Measurements from ENCODE around the gene ANKMY2.
"Not testable (repeated sequence)": the region's sequence is repeated elsewhere in the genome, so short reads cannot be mapped to it uniquely, and the experiment has no call there.

ANKMY2 gene

DNA sequence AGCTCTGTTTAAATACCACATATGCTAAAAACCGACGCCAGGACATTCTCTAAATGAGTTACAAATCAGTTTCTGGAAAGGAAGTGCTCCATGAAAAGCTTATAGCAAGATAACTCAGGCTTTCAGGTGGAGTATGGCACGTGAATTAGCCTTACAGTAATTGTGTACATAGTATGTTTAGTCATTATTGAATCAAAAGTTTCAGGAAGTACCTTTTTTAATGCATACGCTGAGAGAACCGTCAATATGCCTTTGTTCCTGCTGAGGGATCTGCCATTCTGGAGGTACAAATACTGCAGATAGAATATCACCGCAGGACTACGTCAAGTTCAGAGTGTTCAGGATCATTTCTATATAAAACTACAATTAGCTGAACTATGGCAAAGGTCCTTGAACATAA, 45.7 kb downstream of the ANKMY2 start:
- H3K27me3 ChIP-seq (ENCODE audit: insufficient read depth, poor library complexity, severe bottlenecking): no peaks in the 10 kb centered on the region
- H3K4me3 ChIP-seq (replicated peaks; ENCODE audit: insufficient read depth, low read length): no peak overlapping the region
- no peak overlapping the region for H3K27ac ChIP-seq (replicated peaks)
- TF ChIP-seq POLR2AphosphoS5 (IDR thresholded peaks at IDR 0.05; ENCODE audit: low read depth) (no peak), SPI1 (IDR thresholded peaks at IDR 0.05; ENCODE audit: borderline replicate concordance, low read depth) (no peak), GABPA (IDR thresholded peaks at IDR 0.05; ENCODE audit: low read depth) (no peak)
- TF ChIP-seq, protein P1, sequence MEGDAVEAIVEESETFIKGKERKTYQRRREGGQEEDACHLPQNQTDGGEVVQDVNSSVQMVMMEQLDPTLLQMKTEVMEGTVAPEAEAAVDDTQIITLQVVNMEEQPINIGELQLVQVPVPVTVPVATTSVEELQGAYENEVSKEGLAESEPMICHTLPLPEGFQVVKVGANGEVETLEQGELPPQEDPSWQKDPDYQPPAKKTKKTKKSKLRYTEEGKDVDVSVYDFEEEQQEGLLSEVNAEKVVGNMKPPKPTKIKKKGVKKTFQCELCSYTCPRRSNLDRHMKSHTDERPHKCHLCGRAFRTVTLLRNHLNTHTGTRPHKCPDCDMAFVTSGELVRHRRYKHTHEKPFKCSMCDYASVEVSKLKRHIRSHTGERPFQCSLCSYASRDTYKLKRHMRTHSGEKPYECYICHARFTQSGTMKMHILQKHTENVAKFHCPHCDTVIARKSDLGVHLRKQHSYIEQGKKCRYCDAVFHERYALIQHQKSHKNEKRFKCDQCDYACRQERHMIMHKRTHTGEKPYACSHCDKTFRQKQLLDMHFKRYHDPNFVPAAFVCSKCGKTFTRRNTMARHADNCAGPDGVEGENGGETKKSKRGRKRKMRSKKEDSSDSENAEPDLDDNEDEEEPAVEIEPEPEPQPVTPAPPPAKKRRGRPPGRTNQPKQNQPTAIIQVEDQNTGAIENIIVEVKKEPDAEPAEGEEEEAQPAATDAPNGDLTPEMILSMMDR (IDR thresholded peaks at IDR 0.05; ENCODE audit: insufficient read depth, low read length): no peak
- TF ChIP-seq, protein P2, sequence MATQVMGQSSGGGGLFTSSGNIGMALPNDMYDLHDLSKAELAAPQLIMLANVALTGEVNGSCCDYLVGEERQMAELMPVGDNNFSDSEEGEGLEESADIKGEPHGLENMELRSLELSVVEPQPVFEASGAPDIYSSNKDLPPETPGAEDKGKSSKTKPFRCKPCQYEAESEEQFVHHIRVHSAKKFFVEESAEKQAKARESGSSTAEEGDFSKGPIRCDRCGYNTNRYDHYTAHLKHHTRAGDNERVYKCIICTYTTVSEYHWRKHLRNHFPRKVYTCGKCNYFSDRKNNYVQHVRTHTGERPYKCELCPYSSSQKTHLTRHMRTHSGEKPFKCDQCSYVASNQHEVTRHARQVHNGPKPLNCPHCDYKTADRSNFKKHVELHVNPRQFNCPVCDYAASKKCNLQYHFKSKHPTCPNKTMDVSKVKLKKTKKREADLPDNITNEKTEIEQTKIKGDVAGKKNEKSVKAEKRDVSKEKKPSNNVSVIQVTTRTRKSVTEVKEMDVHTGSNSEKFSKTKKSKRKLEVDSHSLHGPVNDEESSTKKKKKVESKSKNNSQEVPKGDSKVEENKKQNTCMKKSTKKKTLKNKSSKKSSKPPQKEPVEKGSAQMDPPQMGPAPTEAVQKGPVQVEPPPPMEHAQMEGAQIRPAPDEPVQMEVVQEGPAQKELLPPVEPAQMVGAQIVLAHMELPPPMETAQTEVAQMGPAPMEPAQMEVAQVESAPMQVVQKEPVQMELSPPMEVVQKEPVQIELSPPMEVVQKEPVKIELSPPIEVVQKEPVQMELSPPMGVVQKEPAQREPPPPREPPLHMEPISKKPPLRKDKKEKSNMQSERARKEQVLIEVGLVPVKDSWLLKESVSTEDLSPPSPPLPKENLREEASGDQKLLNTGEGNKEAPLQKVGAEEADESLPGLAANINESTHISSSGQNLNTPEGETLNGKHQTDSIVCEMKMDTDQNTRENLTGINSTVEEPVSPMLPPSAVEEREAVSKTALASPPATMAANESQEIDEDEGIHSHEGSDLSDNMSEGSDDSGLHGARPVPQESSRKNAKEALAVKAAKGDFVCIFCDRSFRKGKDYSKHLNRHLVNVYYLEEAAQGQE (IDR thresholded peaks at IDR 0.05; ENCODE audit: insufficient replicate concordance, low read depth): no peak
- no peak for DNase-seq (ENCODE audit: low read depth in 1 of 2, low spot score in 1 of 2)

DNA sequence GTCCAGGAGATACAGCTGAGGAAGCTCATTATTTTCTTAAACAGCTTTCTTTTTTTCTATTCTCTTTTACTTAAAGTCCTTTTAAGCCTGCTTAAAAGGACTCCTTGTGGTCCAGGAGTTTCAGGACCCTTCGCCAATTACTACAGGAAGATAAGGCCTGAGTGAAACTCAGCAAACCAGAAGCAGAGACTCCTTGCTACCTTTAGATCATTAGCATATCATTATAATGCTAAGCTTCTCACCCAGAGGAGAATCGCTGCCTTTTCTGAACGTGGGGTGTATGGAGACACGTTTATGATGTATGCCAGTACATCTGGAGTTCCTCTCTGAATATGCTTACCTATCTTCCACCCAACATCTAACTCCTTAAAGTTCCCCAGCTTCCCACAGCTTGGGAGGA, 47.5 kb downstream of the ANKMY2 start:
- DNase-seq (ENCODE audit: low read depth in 1 of 2, low spot score in 1 of 2): no peak
- TF ChIP-seq, protein P2 (IDR thresholded peaks at IDR 0.05; ENCODE audit: insufficient replicate concordance, low read depth): no peak
- TF ChIP-seq GABPA (IDR thresholded peaks at IDR 0.05; ENCODE audit: low read depth): no peak
- TF ChIP-seq, protein P1 (IDR thresholded peaks at IDR 0.05; ENCODE audit: insufficient read depth, low read length): no peak
- TF ChIP-seq POLR2AphosphoS5 (IDR thresholded peaks at IDR 0.05; ENCODE audit: low read depth): no peak
- TF ChIP-seq SPI1 (IDR thresholded peaks at IDR 0.05; ENCODE audit: borderline replicate concordance, low read depth): no peak
- Histone ChIP-seq H3K27me3 (ENCODE audit: insufficient read depth, poor library complexity, severe bottlenecking) (no peaks in the 10 kb centered on the region), H3K27ac (replicated peaks) (no peak overlapping the region), H3K4me3 (replicated peaks; ENCODE audit: insufficient read depth, low read length) (no peak overlapping the region)

DNA sequence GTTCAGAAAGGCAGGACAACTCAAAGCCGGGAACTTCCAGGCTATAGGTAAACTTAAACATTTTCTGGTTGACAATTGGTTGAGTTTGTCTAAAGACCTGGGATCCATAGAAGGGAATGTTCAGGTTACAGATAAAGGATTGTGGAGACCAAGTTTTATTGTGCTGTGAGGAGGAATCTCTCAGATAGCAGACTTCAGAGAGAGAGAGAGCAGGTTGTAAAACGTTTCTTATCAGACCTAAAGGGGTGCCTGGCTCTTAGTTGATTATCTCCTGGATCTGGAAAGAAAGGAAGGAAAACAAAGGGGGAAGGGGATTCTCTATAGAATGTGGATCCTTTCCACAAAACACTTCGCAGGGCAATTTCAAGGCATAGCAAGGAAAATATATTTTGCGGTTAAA, 50.0 kb downstream of the ANKMY2 start:
- not testable (repeated sequence) for H3K27ac ChIP-seq (replicated peaks)

DNA sequence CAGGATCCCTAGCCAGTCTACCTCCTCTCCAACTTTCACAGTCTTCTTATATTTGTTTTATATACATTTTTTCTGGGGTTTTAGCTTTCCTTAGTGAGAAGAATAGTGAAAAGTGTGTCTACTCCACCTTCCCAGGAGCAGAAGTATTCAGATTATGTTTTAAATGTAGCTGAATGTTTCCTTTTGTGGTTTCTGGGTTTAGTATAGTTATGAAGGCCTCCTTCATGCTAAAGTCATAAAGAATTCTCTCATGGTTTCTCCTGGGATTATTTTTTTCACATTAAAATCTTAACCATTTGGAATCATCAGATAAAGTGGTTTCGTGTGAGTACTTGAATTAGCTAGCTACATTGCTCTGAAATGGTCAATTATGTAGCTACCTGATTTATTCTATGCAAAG, 50.9 kb downstream of the ANKMY2 start:
- Histone ChIP-seq H3K4me3 (replicated peaks; ENCODE audit: insufficient read depth, low read length) (no peak overlapping the region), H3K27ac (replicated peaks) (no peak overlapping the region), H3K27me3 (ENCODE audit: insufficient read depth, poor library complexity, severe bottlenecking) (no peaks in the 10 kb centered on the region)
- TF ChIP-seq SPI1 (IDR thresholded peaks at IDR 0.05; ENCODE audit: borderline replicate concordance, low read depth) (no peak), POLR2AphosphoS5 (IDR thresholded peaks at IDR 0.05; ENCODE audit: low read depth) (no peak), GABPA (IDR thresholded peaks at IDR 0.05; ENCODE audit: low read depth) (no peak)
- TF ChIP-seq, protein P1 (IDR thresholded peaks at IDR 0.05; ENCODE audit: insufficient read depth, low read length): no peak
- TF ChIP-seq, protein P2 (IDR thresholded peaks at IDR 0.05; ENCODE audit: insufficient replicate concordance, low read depth): no peak
- DNase-seq (ENCODE audit: low read depth in 1 of 2, low spot score in 1 of 2): no peak

More for the DNA sequence above, 50.0 kb downstream of the ANKMY2 start:
- not testable (repeated sequence) for DNase-seq (ENCODE audit: low read depth in 1 of 2, low spot score in 1 of 2); H3K27me3 ChIP-seq (ENCODE audit: insufficient read depth, poor library complexity, severe bottlenecking); H3K4me3 ChIP-seq (replicated peaks; ENCODE audit: insufficient read depth, low read length)

Data from HL-60 (cell line).